ENCODE data around the gene THOC1.

The THOC1 gene

DNA sequence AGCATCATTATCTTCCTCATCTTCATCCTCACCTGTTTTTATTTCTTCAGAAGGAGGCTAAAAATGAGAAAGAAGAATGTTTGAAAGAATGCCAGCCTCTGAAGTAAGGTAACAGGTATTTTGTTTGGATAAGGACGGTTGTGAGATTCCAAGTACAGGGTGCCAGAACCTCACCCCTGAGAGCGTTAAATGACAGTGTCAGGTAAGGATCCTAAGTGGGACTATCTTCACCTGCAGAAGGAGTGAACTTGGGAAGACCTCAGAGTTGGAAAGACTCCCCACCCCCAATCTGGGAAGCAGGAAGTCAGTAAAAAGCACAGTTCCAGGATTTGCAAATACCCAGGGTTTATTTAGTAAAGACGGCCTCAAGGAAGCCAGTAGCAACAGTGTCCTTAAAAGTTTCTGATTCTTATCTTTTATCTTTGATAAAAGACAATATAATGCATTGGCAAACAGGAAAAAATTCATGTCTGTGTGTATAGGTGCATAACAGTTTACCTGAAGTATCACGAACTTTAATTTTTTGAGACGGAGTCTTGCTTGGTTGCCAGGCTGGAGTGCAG lies 52.3 kb downstream of the THOC1 start:
- no peaks in the 10 kb centered on the region for H3K27me3 ChIP-seq (ENCODE audit: control insufficient read depth in 1 of 2, insufficient read depth in 2 of 2, low read length in 2 of 2)
- H3K9me3 ChIP-seq (ENCODE audit: control insufficient read depth in 2 of 2, low read length in 2 of 2), result no peaks in the 10 kb centered on the region
- H3K9ac ChIP-seq (ENCODE audit: low read length in 2 of 2), result no peak overlapping the region
- H3K36me3 ChIP-seq (ENCODE audit: control insufficient read depth in 2 of 2, insufficient read depth in 2 of 2, low read length in 2 of 2), result peaks cover 44 to 52% of the 10 kb centered on the region in 2 donors
- H3K27ac ChIP-seq (ENCODE audit: low read length), result no peak overlapping the region
- H3K4me3 ChIP-seq (ENCODE audit: low read length in 2 of 2), result no peak overlapping the region
- H3K4me1 ChIP-seq (ENCODE audit: control insufficient read depth, insufficient read depth, low read length), result no peaks in the 10 kb centered on the region

DNA sequence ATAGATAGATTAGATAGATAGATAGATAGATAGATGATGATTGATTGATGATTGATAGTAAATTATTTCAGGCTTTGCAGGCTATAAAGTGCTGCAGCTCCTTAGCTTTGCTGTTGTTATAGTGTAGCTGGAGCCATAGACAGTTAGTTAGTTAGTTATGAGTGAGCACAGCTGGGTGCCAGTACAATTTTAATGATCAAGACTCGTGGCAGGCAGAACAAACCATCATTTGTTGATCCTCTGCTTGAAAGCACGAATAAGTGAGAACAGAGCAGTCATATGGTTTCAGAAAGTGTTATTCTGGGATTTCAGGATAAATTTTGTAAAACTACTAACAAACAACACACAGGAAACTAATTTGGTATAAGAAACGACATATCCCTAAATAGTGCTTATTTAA lies 53.9 kb downstream of the THOC1 start:
- peaks cover 49 to 55% of the 10 kb centered on the region in 2 donors for H3K36me3 ChIP-seq (ENCODE audit: control insufficient read depth in 2 of 2, insufficient read depth in 2 of 2, low read length in 2 of 2)
- H3K4me3 ChIP-seq (ENCODE audit: low read length in 2 of 2), result no peak overlapping the region
- no peaks in the 10 kb centered on the region for H3K9me3 ChIP-seq (ENCODE audit: control insufficient read depth in 2 of 2, low read length in 2 of 2)
- no peak overlapping the region for H3K9ac ChIP-seq (ENCODE audit: low read length in 2 of 2)
- no peaks in the 10 kb centered on the region for H3K4me1 ChIP-seq (ENCODE audit: control insufficient read depth, insufficient read depth, low read length)
- no peaks in the 10 kb centered on the region for H3K27me3 ChIP-seq (ENCODE audit: control insufficient read depth in 1 of 2, insufficient read depth in 2 of 2, low read length in 2 of 2)
- no peak overlapping the region for H3K27ac ChIP-seq (ENCODE audit: low read length)

DNA sequence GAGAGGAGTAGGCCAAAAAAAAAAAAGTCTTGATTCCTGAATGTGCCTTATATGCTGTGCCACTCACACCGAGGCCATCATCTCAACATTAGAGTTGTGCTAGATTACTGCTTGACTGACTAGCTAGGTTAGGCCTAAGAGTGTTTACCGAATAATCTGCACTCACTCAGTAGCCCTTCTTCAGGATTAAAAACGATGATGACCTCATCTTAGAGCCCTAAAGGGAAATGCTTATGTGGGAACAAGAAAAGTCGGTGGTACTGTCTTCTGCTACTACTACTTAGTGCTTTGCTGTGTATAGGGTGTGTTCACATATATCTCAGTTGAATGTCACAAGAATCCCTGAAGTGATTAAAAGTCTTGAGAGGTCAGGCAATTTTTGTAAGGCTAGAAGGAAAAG lies 54.3 kb downstream of the THOC1 start:
- Histone ChIP-seq H3K9ac (ENCODE audit: low read length in 2 of 2) (no peak overlapping the region), H3K4me3 (ENCODE audit: low read length in 2 of 2) (no peak overlapping the region), H3K27me3 (ENCODE audit: control insufficient read depth in 1 of 2, insufficient read depth in 2 of 2, low read length in 2 of 2) (no peaks in the 10 kb centered on the region), H3K9me3 (ENCODE audit: control insufficient read depth in 2 of 2, low read length in 2 of 2) (no peaks in the 10 kb centered on the region), H3K36me3 (ENCODE audit: control insufficient read depth in 2 of 2, insufficient read depth in 2 of 2, low read length in 2 of 2) (peaks cover 49 to 55% of the 10 kb centered on the region in 2 donors), H3K4me1 (ENCODE audit: control insufficient read depth, insufficient read depth, low read length) (no peaks in the 10 kb centered on the region), H3K27ac (ENCODE audit: low read length) (no peak overlapping the region)

DNA sequence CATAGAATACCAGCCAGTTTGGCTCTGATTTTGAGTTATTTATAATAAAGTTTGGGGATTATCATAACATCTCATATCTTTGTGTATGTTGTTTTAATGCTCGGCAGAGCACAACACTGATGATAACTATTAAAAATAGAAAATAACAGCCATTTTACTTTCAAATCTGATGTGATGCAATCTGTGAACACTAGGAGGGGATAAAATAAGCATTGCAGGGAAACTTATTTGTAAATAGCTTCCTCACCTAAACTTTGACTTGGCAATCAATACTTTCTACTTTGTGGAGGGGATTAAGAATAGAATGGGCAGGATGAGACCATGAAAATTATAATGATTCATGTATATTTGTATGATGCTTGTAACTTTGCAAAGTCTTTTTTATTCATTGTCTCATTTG lies 55.1 kb downstream of the THOC1 start:
- H3K27ac ChIP-seq (ENCODE audit: low read length), result no peak overlapping the region
- no peaks in the 10 kb centered on the region for H3K27me3 ChIP-seq (ENCODE audit: control insufficient read depth in 1 of 2, insufficient read depth in 2 of 2, low read length in 2 of 2)
- no peak overlapping the region for H3K9ac ChIP-seq (ENCODE audit: low read length in 2 of 2)
- no peaks in the 10 kb centered on the region for H3K9me3 ChIP-seq (ENCODE audit: control insufficient read depth in 2 of 2, low read length in 2 of 2)
- H3K4me3 ChIP-seq (ENCODE audit: low read length in 2 of 2), result no peak overlapping the region
- peaks cover 43 to 48% of the 10 kb centered on the region in 2 donors for H3K36me3 ChIP-seq (ENCODE audit: control insufficient read depth in 2 of 2, insufficient read depth in 2 of 2, low read length in 2 of 2)
- no peaks in the 10 kb centered on the region for H3K4me1 ChIP-seq (ENCODE audit: control insufficient read depth, insufficient read depth, low read length)

DNA sequence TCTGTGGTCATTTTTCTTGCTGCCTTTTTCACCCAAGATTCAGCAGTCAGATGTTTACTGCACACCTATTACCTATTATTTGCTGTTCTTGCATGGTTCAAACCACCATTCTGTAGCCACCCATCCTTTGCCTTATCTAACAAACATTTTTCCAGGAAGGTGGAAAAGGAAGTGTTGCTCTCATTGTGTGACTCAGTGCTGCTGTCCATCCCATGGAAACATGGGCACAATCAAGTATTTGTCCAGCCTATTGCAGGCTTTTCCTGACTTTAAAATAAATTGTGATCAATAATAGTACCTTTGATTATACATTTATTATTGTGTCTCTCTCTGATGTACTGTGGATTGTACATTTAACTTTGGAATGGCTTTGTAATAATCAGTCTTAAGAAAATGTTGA lies 56.3 kb downstream of the THOC1 start:
- Histone ChIP-seq H3K36me3 (ENCODE audit: control insufficient read depth in 2 of 2, insufficient read depth in 2 of 2, low read length in 2 of 2) (peaks cover 38 to 40% of the 10 kb centered on the region in 2 donors), H3K4me3 (ENCODE audit: low read length in 2 of 2) (no peak overlapping the region), H3K4me1 (ENCODE audit: control insufficient read depth, insufficient read depth, low read length) (no peaks in the 10 kb centered on the region), H3K9ac (ENCODE audit: low read length in 2 of 2) (no peak overlapping the region), H3K27ac (ENCODE audit: low read length) (no peak overlapping the region), H3K9me3 (ENCODE audit: control insufficient read depth in 2 of 2, low read length in 2 of 2) (no peaks in the 10 kb centered on the region), H3K27me3 (ENCODE audit: control insufficient read depth in 1 of 2, insufficient read depth in 2 of 2, low read length in 2 of 2) (no peaks in the 10 kb centered on the region)

DNA sequence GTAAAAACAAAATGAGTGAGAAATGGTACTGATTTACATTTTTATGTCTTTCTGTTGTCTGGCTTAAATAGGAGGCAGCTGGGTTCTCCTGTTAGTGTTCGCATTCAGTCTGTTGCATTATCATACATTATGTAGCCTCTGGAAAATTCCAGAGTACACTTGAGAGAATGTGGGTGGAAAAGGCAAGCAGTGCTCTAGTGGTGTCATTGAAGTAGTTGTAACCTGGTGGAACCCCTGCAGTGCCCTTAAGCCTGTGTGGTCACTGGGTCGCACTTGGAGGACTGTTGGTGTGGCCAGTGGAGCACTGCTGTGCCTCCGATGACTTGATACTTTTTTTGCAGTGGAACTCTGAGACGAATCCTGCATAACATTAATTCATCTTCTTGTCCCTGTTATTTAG lies 57.1 kb downstream of the THOC1 start:
- H3K27ac ChIP-seq (ENCODE audit: low read length), result no peak overlapping the region
- H3K36me3 ChIP-seq (ENCODE audit: control insufficient read depth in 2 of 2, insufficient read depth in 2 of 2, low read length in 2 of 2), result peaks cover 38 to 42% of the 10 kb centered on the region in 2 donors
- H3K4me1 ChIP-seq (ENCODE audit: control insufficient read depth, insufficient read depth, low read length), result no peaks in the 10 kb centered on the region
- no peaks in the 10 kb centered on the region for H3K27me3 ChIP-seq (ENCODE audit: control insufficient read depth in 1 of 2, insufficient read depth in 2 of 2, low read length in 2 of 2)
- H3K9ac ChIP-seq (ENCODE audit: low read length in 2 of 2), result no peak overlapping the region
- H3K9me3 ChIP-seq (ENCODE audit: control insufficient read depth in 2 of 2, low read length in 2 of 2), result no peaks in the 10 kb centered on the region
- no peak overlapping the region for H3K4me3 ChIP-seq (ENCODE audit: low read length in 2 of 2)

DNA sequence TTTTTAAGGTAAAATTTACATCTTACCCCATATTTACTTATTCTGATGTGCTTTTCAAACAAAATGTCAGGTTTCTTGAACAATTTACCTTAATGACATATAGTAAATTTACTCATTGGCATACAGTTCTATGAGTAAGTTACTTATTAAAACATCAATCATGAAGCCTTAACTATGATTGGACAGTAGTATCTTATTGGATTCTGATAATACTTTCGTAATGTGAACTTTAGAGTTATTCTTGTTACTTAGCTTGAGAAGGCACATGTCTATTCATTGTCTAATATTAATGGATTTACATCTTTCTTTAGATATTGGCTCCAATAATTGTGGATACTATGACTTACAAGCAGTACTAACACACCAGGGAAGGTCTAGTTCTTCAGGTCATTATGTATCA lies 57.8 kb downstream of the THOC1 start:
- Histone ChIP-seq H3K9me3 (ENCODE audit: control insufficient read depth in 2 of 2, low read length in 2 of 2) (no peaks in the 10 kb centered on the region), H3K27ac (ENCODE audit: low read length) (no peak overlapping the region), H3K27me3 (ENCODE audit: control insufficient read depth in 1 of 2, insufficient read depth in 2 of 2, low read length in 2 of 2) (no peaks in the 10 kb centered on the region), H3K36me3 (ENCODE audit: control insufficient read depth in 2 of 2, insufficient read depth in 2 of 2, low read length in 2 of 2) (peaks cover 38 to 40% of the 10 kb centered on the region in 2 donors), H3K4me1 (ENCODE audit: control insufficient read depth, insufficient read depth, low read length) (no peaks in the 10 kb centered on the region), H3K4me3 (ENCODE audit: low read length in 2 of 2) (no peak overlapping the region), H3K9ac (ENCODE audit: low read length in 2 of 2) (no peak overlapping the region)

DNA sequence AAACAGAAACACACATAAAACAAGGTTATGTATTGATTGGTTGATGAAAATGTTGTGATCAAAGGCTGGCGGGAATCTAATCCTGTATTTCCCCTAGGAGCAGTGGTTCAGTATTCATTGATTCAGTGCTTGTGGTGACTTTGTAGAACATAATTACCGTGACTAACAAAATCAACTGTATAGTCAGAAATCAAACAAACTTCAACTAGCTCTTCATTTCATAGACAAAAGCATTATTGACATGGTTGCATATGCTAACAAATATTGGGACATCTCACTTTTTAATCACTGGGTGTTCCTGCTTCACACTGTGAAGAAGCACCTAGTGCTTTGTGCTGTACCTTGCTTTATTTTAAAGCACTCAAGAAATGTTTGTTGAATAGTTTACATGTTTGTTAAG lies 68.1 kb downstream of the THOC1 start:
- Histone ChIP-seq H3K27ac (ENCODE audit: low read length) (no peak overlapping the region), H3K36me3 (ENCODE audit: control insufficient read depth in 2 of 2, insufficient read depth in 2 of 2, low read length in 2 of 2) (peaks cover 30 to 46% of the 10 kb centered on the region in 2 donors), H3K27me3 (ENCODE audit: control insufficient read depth in 1 of 2, insufficient read depth in 2 of 2, low read length in 2 of 2) (no peaks in the 10 kb centered on the region), H3K9me3 (ENCODE audit: control insufficient read depth in 2 of 2, low read length in 2 of 2) (no peaks in the 10 kb centered on the region), H3K4me1 (ENCODE audit: control insufficient read depth, insufficient read depth, low read length) (no peaks in the 10 kb centered on the region), H3K9ac (ENCODE audit: low read length in 2 of 2) (no peak overlapping the region), H3K4me3 (ENCODE audit: low read length in 2 of 2) (no peak overlapping the region)

DNA sequence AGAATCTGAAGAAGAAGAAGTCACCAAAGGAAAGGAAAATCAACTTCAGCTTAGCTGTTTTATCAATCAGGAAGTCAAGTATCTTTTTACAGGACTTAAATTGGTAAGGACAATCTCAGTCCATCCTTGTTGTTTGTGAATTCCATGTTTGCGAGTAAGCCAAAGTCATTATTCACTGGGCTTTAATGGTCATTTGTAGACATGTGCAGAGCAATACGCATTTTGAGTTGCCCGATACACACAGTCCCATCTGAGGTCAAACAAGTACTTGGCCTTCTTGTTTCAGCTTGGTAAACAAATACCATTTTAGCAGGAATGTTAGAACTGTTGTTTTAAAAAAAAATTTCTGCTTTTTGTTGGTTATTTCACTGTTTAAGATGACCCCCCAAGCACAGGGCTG lies 68.6 kb downstream of the THOC1 start:
- no peak overlapping the region for H3K27ac ChIP-seq (ENCODE audit: low read length)
- H3K36me3 ChIP-seq (ENCODE audit: control insufficient read depth in 2 of 2, insufficient read depth in 2 of 2, low read length in 2 of 2), result peaks cover 29 to 40% of the 10 kb centered on the region in 2 donors
- H3K4me1 ChIP-seq (ENCODE audit: control insufficient read depth, insufficient read depth, low read length), result no peaks in the 10 kb centered on the region
- H3K9me3 ChIP-seq (ENCODE audit: control insufficient read depth in 2 of 2, low read length in 2 of 2), result no peaks in the 10 kb centered on the region
- no peaks in the 10 kb centered on the region for H3K27me3 ChIP-seq (ENCODE audit: control insufficient read depth in 1 of 2, insufficient read depth in 2 of 2, low read length in 2 of 2)
- no peak overlapping the region for H3K4me3 ChIP-seq (ENCODE audit: low read length in 2 of 2)
- H3K9ac ChIP-seq (ENCODE audit: low read length in 2 of 2), result no peak overlapping the region

DNA sequence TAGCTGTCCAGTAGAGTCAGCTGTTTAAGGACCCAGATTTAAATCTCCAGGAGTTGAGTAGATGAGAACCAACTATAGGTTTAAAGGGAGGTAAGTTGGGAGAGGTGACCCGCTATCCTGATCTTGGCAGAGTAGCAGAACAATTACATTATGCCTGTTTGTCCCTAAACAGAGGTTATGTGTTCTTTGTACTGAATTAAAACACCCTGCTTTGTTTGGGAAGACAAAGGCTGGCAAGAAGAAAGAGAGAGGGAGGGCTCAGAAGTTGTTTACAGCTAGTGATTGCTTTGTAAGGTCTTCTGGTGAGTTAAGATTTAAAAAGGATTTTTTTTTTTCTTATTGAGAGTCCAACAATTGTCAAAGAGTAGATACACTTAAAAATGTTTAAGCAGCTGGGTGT lies 72.2 kb downstream of the THOC1 start:
- no peaks in the 10 kb centered on the region for H3K9me3 ChIP-seq (ENCODE audit: control insufficient read depth in 2 of 2, low read length in 2 of 2)
- no peak overlapping the region for H3K27ac ChIP-seq (ENCODE audit: low read length)
- no peaks in the 10 kb centered on the region for H3K4me1 ChIP-seq (ENCODE audit: control insufficient read depth, insufficient read depth, low read length)
- H3K9ac ChIP-seq (ENCODE audit: low read length in 2 of 2), result no peak overlapping the region
- no peaks in the 10 kb centered on the region for H3K27me3 ChIP-seq (ENCODE audit: control insufficient read depth in 1 of 2, insufficient read depth in 2 of 2, low read length in 2 of 2)
- H3K36me3 ChIP-seq (ENCODE audit: control insufficient read depth in 2 of 2, insufficient read depth in 2 of 2, low read length in 2 of 2), result peaks cover 19 to 26% of the 10 kb centered on the region in 2 donors
- no peak overlapping the region for H3K4me3 ChIP-seq (ENCODE audit: low read length in 2 of 2)

DNA sequence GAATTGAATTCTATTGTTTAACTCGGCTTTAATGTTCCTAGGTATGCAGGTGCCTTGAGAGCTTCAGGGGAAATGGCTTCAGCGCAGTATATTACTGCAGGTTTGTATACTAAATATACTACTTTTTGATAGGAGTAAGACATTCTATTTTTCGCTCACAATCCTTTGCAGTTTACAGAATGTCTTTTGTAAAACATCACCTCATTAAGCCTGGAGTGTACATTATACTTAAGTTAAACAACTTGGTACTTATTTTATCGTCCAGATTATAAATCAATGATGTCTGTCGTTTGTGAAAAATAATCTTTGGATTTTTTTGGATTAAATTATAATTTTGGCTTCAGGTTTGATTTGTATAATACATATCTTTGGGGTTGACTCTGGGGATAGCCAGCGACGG lies 75.0 kb downstream of the THOC1 start:
- Histone ChIP-seq H3K36me3 (ENCODE audit: control insufficient read depth in 2 of 2, insufficient read depth in 2 of 2, low read length in 2 of 2) (peaks cover 6 to 10% of the 10 kb centered on the region in 2 donors), H3K27ac (ENCODE audit: low read length) (no peak overlapping the region), H3K9ac (ENCODE audit: low read length in 2 of 2) (no peak overlapping the region)

More for the DNA sequence above, 75.0 kb downstream of the THOC1 start:
- H3K27me3 ChIP-seq (ENCODE audit: control insufficient read depth in 1 of 2, insufficient read depth in 2 of 2, low read length in 2 of 2), result no peaks in the 10 kb centered on the region
- H3K4me1 ChIP-seq (ENCODE audit: control insufficient read depth, insufficient read depth, low read length), result no peaks in the 10 kb centered on the region
- no peak overlapping the region for H3K4me3 ChIP-seq (ENCODE audit: low read length in 2 of 2)
- H3K9me3 ChIP-seq (ENCODE audit: control insufficient read depth in 2 of 2, low read length in 2 of 2), result no peaks in the 10 kb centered on the region

All from stomach smooth muscle (tissue), 2 donors.